Lower lobe of right lung (tissue), 2 donors: Measurements from ENCODE around the gene SYNDIG1. TPM values are rescaled to one million over a fixed set of nuclear protein-coding genes. Genes with fewer than 3 reads are reported as not detected.

Source experiments
- ATAC-seq, 2 donors: fragments of 200-7000 bp; cut with Tn5 transposase; one replicate each; pipeline ENCODE4 v1.9.1; 2020 to 2022; ENCODE audit warnings: mild to moderate bottlenecking in 2 of 2, moderate library complexity in 2 of 2
- DNase-seq: peaks from one replicate; pipeline ENCODE4 v3.0.0-alpha.2; 2020
- H3K27ac ChIP-seq: fragments of 200-600 bp; one replicate; pipeline ENCODE4 v1.8.0; 2022
- H3K27me3 ChIP-seq: fragments of 200-600 bp; one replicate; pipeline ENCODE4 v1.8.0; 2022; ENCODE audit warnings: low read depth
- H3K36me3 ChIP-seq: fragments of 200-600 bp; one replicate; pipeline ENCODE4 v1.8.0; 2022; ENCODE audit warnings: mild to moderate bottlenecking
- H3K4me1 ChIP-seq: fragments of 200-600 bp; one replicate; pipeline ENCODE4 v1.8.0; 2022
- H3K4me3 ChIP-seq: fragments of 200-600 bp; one replicate; pipeline ENCODE4 v1.8.0; 2022; ENCODE audit warnings: mild to moderate bottlenecking
- H3K9me3 ChIP-seq: fragments of 200-600 bp; one replicate; pipeline ENCODE4 v1.8.0; 2022
- CTCF ChIP-seq: fragments of 200-600 bp; IDR thresholded peaks from one replicate; pipeline ENCODE4 v1.8.0; 2022; ENCODE audit warnings: antibody characterized with exemption, mild to moderate bottlenecking
- intact Hi-C: fragments of 100-400 bp; cut with DNase I; formaldehyde crosslinking; loops from one replicate; pipeline ENCODE4 v1.11.0; 2022
- total RNA-seq: library from RNA; stranded (reverse); fragmentation: NEBNext Ultra II Directional; extraction: Animal tissue kit (Norgen Biotek cat#: 25700); gene quantifications from one replicate; pipeline ENCODE4 v1.2.1, GENCODE V29; 2021
- donor health status: DM: no; HTN: yes; CAD: no; lungs with severe emphysema.

Gene SYNDIG1
- total RNA-seq, 1 donor from 2014 or later = 0.15 TPM

GRCh38 chr20:24489631-24490260, 20.3 kb downstream of the SYNDIG1 start:
- ATAC-seq = no peak
- no peaks in the 10 kb centered on the region for H3K4me1 ChIP-seq
- DNase-seq = no peak
- no peak for TF ChIP-seq CTCF
- no peak overlapping the region for H3K27ac ChIP-seq
- no peaks in the 10 kb centered on the region for H3K36me3 ChIP-seq
- no peaks in the 10 kb centered on the region for H3K9me3 ChIP-seq
- intact Hi-C loops = no loop called here
- H3K27me3 ChIP-seq = no peaks in the 10 kb centered on the region
- H3K4me3 ChIP-seq = no peak overlapping the region

GRCh38 chr20:24490598-24490997, 21.2 kb downstream of the SYNDIG1 start:
- no peaks in the 10 kb centered on the region for H3K27me3 ChIP-seq
- H3K4me3 ChIP-seq = no peak overlapping the region
- TF ChIP-seq CTCF = no peak
- intact Hi-C loops = no loop called here
- H3K4me1 ChIP-seq = no peaks in the 10 kb centered on the region
- DNase-seq (no peak), ATAC-seq (no peak)
- no peaks in the 10 kb centered on the region for H3K36me3 ChIP-seq
- H3K9me3 ChIP-seq = no peaks in the 10 kb centered on the region
- H3K27ac ChIP-seq = no peak overlapping the region

DNA sequence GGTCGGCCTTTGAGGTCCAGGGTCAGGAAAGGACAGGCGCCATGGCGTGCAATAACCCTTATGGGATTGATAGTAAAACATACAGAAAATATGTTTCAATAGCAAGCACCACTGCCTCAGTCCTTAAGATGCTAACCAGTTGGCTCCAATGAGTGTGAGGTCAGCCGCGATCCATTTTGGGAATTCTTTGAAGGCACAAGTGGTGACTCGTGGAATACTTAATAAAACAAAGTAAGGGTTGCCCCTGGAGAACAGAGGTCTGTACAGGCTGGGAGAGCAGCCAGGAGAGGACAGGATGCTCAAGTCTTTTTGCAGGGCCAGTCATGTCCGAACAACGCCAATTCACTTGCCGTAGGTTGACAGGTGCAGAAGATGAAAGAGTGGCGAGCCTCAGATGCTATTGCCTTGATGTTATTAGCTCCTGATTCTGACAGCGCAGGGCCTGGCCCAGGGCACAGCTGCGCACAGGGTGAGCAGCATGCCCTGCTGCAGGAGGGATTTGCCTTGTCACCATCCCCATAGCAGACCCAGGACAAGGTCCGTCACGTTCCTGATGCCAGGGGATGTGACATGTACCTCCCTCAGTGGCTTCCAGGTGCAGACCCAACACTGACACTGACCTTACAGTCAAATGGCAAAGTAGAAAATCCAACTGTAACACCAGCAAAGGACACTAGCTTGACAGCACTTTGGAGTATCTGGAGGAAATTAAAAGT, 21.8 kb downstream of the SYNDIG1 start:
- TF ChIP-seq CTCF = no peak
- intact Hi-C loops = no loop called here
- H3K4me3 ChIP-seq = no peak overlapping the region
- H3K4me1 ChIP-seq = no peaks in the 10 kb centered on the region
- H3K36me3 ChIP-seq = no peaks in the 10 kb centered on the region
- H3K27ac ChIP-seq = no peak overlapping the region
- no peaks in the 10 kb centered on the region for H3K27me3 ChIP-seq
- H3K9me3 ChIP-seq = no peaks in the 10 kb centered on the region
- DNase-seq (no peak), ATAC-seq (no peak)

GRCh38 chr20:24492031-24492607, 22.7 kb downstream of the SYNDIG1 start:
- ATAC-seq (no peak), DNase-seq (no peak)
- H3K27ac ChIP-seq = no peak overlapping the region
- no peaks in the 10 kb centered on the region for H3K36me3 ChIP-seq
- intact Hi-C loops = no loop called here
- H3K4me3 ChIP-seq = no peak overlapping the region
- H3K4me1 ChIP-seq = no peaks in the 10 kb centered on the region
- no peaks in the 10 kb centered on the region for H3K9me3 ChIP-seq
- no peaks in the 10 kb centered on the region for H3K27me3 ChIP-seq
- no peak for TF ChIP-seq CTCF

- no peak for ATAC-seq
- no peaks in the 10 kb centered on the region for H3K9me3 ChIP-seq
- TF ChIP-seq CTCF = no peak
- H3K27ac ChIP-seq = no peak overlapping the region
- H3K4me3 ChIP-seq = no peak overlapping the region
- DNase-seq = no peak
- intact Hi-C loops = no loop called here
- no peaks in the 10 kb centered on the region for H3K4me1 ChIP-seq
- H3K27me3 ChIP-seq = no peaks in the 10 kb centered on the region
- no peaks in the 10 kb centered on the region for H3K36me3 ChIP-seq
These were observed 23.3 kb downstream of the SYNDIG1 start for GRCh38 chr20:24492698-24493097.
